OCI-LY3 (cell line): ENCODE measurements around the gene NUP133.

Experiments used
- EZH2phosphoT487 ChIP-seq: fragments of 200-600 bp; shearing (Covaris generic); IDR thresholded peaks from 2 replicates; pipeline ENCODE4 v1.6.1; 2018; ENCODE audit warnings: antibody characterized with exemption, mixed run types, low read depth
- TF ChIP-seq, protein P1 (sequence below): fragments of 200-600, 300-600 bp; sonication (generic); IDR thresholded peaks from 2 replicates; pipeline ENCODE4 v1.5.1; 2014; ENCODE audit warnings: antibody characterized with exemption, low read length, low read depth

DNA sequence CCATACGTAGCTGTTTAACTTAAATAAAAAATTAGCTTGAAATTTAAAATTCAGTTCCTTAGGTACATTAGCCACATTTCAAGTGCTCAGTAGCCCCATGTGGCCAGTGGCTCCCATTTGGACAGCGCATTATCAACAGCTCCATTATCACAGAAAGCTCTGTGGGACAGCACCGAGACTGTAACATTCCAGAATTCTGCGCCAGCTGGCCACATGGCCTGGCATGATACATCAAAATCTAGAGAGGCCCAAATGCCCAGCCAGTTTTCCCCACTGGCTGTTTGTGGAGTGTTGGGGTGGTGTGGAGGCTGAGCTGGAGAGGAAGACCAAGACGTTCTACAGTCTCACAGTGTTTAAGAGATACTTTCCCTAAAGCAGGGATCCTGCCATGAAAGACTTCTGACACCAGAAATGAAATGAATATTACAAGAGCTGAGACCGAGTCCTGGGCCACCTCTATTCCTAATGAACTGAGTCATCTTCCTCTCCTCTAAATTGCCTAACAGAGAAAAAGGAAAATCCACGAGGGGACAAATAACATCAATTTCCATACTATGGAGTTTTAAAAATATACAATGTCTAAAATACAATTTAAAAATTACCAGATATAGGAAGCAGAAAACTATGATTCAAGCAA lies 47.0 kb downstream of the NUP133 start:
- TF ChIP-seq, protein P1, sequence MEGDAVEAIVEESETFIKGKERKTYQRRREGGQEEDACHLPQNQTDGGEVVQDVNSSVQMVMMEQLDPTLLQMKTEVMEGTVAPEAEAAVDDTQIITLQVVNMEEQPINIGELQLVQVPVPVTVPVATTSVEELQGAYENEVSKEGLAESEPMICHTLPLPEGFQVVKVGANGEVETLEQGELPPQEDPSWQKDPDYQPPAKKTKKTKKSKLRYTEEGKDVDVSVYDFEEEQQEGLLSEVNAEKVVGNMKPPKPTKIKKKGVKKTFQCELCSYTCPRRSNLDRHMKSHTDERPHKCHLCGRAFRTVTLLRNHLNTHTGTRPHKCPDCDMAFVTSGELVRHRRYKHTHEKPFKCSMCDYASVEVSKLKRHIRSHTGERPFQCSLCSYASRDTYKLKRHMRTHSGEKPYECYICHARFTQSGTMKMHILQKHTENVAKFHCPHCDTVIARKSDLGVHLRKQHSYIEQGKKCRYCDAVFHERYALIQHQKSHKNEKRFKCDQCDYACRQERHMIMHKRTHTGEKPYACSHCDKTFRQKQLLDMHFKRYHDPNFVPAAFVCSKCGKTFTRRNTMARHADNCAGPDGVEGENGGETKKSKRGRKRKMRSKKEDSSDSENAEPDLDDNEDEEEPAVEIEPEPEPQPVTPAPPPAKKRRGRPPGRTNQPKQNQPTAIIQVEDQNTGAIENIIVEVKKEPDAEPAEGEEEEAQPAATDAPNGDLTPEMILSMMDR: no peak
- no peak for TF ChIP-seq EZH2phosphoT487
